Midbrain (tissue), 1 donor: ENCODE data around the gene MRPL22.
"Not testable (repeated sequence)": the region's sequence is repeated elsewhere in the genome, so short reads cannot be mapped to it uniquely, and the experiment has no call there.

Experiments used
- DNase-seq: peaks from one replicate; lab custom pipeline; 2025; lab: John Stamatoyannopoulos, UW

MRPL22 gene

GRCh38 chr5:154940375-154940771 is 500 bp upstream of the MRPL22 start:
- no peak for DNase-seq

- DNase-seq, result no peak
These were observed 2.7 kb downstream of the MRPL22 start for GRCh38 chr5:154943527-154943926.

- DNase-seq, result no peak
These were observed 3.8 kb downstream of the MRPL22 start for GRCh38 chr5:154944716-154945115.

GRCh38 chr5:154945695-154946301 is 4.9 kb downstream of the MRPL22 start:
- DNase-seq, result peak; percentile 2

GRCh38 chr5:154947778-154948177 is 6.9 kb downstream of the MRPL22 start:
- peak; percentile 86 for DNase-seq

- no peak for DNase-seq
These were observed 7.4 kb downstream of the MRPL22 start for GRCh38 chr5:154948313-154948712.

GRCh38 chr5:154949781-154950180 is 8.9 kb downstream of the MRPL22 start:
- no peak for DNase-seq

GRCh38 chr5:154956712-154957111 is 15.8 kb downstream of the MRPL22 start:
- DNase-seq, result no peak

- no peak for DNase-seq
These were observed 21.6 kb downstream of the MRPL22 start for GRCh38 chr5:154962494-154962893.

GRCh38 chr5:154966081-154966841 is 25.4 kb downstream of the MRPL22 start:
- no peak for DNase-seq

GRCh38 chr5:154966874-154967273 is 26.0 kb downstream of the MRPL22 start:
- no peak for DNase-seq

GRCh38 chr5:154967421-154968024 is 26.6 kb downstream of the MRPL22 start:
- peak; percentile 13 for DNase-seq

- DNase-seq, result no peak
These were observed 28.1 kb downstream of the MRPL22 start for GRCh38 chr5:154968953-154969352.

- DNase-seq, result no peak
These were observed 29.9 kb downstream of the MRPL22 start for GRCh38 chr5:154970759-154971158.

- no peak for DNase-seq
These were observed 30.6 kb downstream of the MRPL22 start for GRCh38 chr5:154971501-154971900.

GRCh38 chr5:154972476-154973080 is 31.7 kb downstream of the MRPL22 start:
- peak; percentile 46 for DNase-seq

GRCh38 chr5:154976082-154976481 is 35.2 kb downstream of the MRPL22 start:
- not testable (repeated sequence) for DNase-seq

- DNase-seq, result no peak
These were observed 36.5 kb downstream of the MRPL22 start for GRCh38 chr5:154977409-154977808.

GRCh38 chr5:154978294-154978693 is 37.4 kb downstream of the MRPL22 start:
- not testable (repeated sequence) for DNase-seq

- DNase-seq, result no peak
These were observed 44.2 kb downstream of the MRPL22 start for GRCh38 chr5:154984946-154985516.

- DNase-seq, result no peak
These were observed 45.3 kb downstream of the MRPL22 start for GRCh38 chr5:154986151-154986550.

GRCh38 chr5:154989626-154990025 is 48.8 kb downstream of the MRPL22 start:
- DNase-seq, result no peak
